ENCODE results near the gene LPP.

LPP gene

DNA sequence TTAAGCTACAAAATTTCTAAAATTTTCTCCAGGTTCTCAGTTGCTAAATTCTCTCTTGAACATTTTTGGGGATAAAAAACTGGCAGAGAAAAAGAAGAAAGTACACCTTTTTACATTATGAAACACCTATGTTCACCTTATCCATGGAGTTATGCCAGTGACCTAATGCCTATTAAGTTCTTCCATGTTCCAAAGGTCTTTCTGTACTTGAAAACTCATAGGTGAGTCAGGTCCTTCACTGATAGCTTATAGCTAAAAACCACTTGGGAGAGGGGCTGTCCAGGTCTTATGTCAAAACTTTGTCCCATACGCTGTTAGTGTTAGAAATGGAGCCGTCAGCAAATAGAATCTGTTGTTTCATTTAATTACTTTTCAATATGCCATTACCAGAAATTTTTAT is 530.3 kb downstream of the LPP start:
- H2AFZ ChIP-seq (ENCODE audit: low read length): no peak overlapping the region
- peaks cover 32% of the 10 kb centered on the region for H3K4me1 ChIP-seq (ENCODE audit: insufficient read depth, low read length, severe bottlenecking)
- no peak overlapping the region for H3K27ac ChIP-seq (ENCODE audit: low read depth, low read length, poor library complexity, severe bottlenecking)
- H3K4me2 ChIP-seq (ENCODE audit: low read length): no peak overlapping the region
- no peaks in the 10 kb centered on the region for H3K9me3 ChIP-seq (ENCODE audit: low read length)
- no peak overlapping the region for H3K4me3 ChIP-seq (ENCODE audit: low read depth, low read length, poor library complexity, severe bottlenecking)
- no peak overlapping the region for H3K9ac ChIP-seq (ENCODE audit: low read length)
- TF ChIP-seq EZH2 (IDR thresholded peaks at IDR 0.05; ENCODE audit: borderline replicate concordance, low read length): no peak
- TF ChIP-seq, protein P1, sequence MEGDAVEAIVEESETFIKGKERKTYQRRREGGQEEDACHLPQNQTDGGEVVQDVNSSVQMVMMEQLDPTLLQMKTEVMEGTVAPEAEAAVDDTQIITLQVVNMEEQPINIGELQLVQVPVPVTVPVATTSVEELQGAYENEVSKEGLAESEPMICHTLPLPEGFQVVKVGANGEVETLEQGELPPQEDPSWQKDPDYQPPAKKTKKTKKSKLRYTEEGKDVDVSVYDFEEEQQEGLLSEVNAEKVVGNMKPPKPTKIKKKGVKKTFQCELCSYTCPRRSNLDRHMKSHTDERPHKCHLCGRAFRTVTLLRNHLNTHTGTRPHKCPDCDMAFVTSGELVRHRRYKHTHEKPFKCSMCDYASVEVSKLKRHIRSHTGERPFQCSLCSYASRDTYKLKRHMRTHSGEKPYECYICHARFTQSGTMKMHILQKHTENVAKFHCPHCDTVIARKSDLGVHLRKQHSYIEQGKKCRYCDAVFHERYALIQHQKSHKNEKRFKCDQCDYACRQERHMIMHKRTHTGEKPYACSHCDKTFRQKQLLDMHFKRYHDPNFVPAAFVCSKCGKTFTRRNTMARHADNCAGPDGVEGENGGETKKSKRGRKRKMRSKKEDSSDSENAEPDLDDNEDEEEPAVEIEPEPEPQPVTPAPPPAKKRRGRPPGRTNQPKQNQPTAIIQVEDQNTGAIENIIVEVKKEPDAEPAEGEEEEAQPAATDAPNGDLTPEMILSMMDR (IDR thresholded peaks at IDR 0.05; ENCODE audit: low read length): no peak
- no peaks in the 10 kb centered on the region for H4K20me1 ChIP-seq (ENCODE audit: insufficient read depth, low read length)
- H3K9me2 ChIP-seq (ENCODE audit: low read depth, low read length): no peaks in the 10 kb centered on the region
- no peaks in the 10 kb centered on the region for H3F3A ChIP-seq (ENCODE audit: insufficient read depth, low read length)
- no peaks in the 10 kb centered on the region for H3K79me2 ChIP-seq (ENCODE audit: insufficient read depth, low read length)
- no peaks in the 10 kb centered on the region for H3K27me3 ChIP-seq (ENCODE audit: insufficient read depth, low read length)
- no peaks in the 10 kb centered on the region for H3K36me3 ChIP-seq (ENCODE audit: insufficient read depth, low read length)

DNA sequence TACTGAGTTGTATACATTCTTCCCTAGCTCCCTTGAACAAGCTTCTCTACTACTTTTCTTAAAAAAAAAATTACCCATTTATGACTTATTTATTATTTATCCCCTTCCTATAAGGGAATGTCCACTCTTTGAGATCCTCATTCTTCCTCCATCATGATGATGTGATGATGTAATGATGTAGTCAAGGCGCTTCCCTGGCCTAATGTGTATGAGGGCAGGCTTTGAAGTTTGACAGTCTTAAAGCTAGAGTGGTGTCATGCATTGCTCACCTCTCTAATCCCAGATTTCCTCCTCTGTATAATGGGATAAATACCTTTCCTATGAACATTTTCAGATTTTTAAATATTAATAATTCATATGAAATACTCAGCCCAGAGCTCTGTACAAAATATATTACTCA is 531.8 kb downstream of the LPP start:
- H3K27ac ChIP-seq (ENCODE audit: low read depth, low read length, poor library complexity, severe bottlenecking): no peak overlapping the region
- no peak overlapping the region for H3K4me3 ChIP-seq (ENCODE audit: low read depth, low read length, poor library complexity, severe bottlenecking)
- H3K9ac ChIP-seq (ENCODE audit: low read length): no peak overlapping the region
- H3K9me2 ChIP-seq (ENCODE audit: low read depth, low read length): no peaks in the 10 kb centered on the region
- TF ChIP-seq, protein P1 (IDR thresholded peaks at IDR 0.05; ENCODE audit: low read length): no peak
- no peaks in the 10 kb centered on the region for H4K20me1 ChIP-seq (ENCODE audit: insufficient read depth, low read length)
- no peak overlapping the region for H3K4me2 ChIP-seq (ENCODE audit: low read length)
- H2AFZ ChIP-seq (ENCODE audit: low read length): no peak overlapping the region
- no peaks in the 10 kb centered on the region for H3F3A ChIP-seq (ENCODE audit: insufficient read depth, low read length)
- no peaks in the 10 kb centered on the region for H3K79me2 ChIP-seq (ENCODE audit: insufficient read depth, low read length)
- no peaks in the 10 kb centered on the region for H3K27me3 ChIP-seq (ENCODE audit: insufficient read depth, low read length)
- H3K9me3 ChIP-seq (ENCODE audit: low read length): no peaks in the 10 kb centered on the region
- H3K36me3 ChIP-seq (ENCODE audit: insufficient read depth, low read length): no peaks in the 10 kb centered on the region
- H3K4me1 ChIP-seq (ENCODE audit: insufficient read depth, low read length, severe bottlenecking): peaks cover 34% of the 10 kb centered on the region

DNA sequence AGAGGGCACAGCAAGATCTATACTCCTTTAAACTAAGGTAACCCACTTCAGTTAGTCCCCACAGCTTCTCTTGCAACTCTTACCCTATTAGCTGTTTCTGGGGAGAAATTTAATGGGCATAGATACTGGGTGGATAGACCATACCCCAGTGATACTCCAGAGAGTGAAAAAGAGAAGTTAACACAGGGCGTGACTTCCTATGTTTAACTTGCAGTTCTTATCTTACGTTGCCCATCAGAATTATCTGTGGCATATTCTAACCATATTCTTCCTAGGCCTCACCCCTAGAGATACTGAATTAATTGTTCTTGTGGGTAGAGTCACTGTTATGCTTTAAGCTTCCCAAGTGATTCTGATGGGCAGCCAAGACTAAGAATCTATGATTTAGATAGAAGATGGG is 532.4 kb downstream of the LPP start:
- Histone ChIP-seq H3K79me2 (ENCODE audit: insufficient read depth, low read length) (no peaks in the 10 kb centered on the region), H3K36me3 (ENCODE audit: insufficient read depth, low read length) (no peaks in the 10 kb centered on the region), H4K20me1 (ENCODE audit: insufficient read depth, low read length) (no peaks in the 10 kb centered on the region), H3K27ac (ENCODE audit: low read depth, low read length, poor library complexity, severe bottlenecking) (peak overlapping the region; percentile 15), H3K27me3 (ENCODE audit: insufficient read depth, low read length) (no peaks in the 10 kb centered on the region), H3K9me2 (ENCODE audit: low read depth, low read length) (no peaks in the 10 kb centered on the region), H3K9ac (ENCODE audit: low read length) (no peak overlapping the region; the same call in 1 of the 2 replicates), H3K4me3 (ENCODE audit: low read depth, low read length, poor library complexity, severe bottlenecking) (no peak overlapping the region), H3K4me1 (ENCODE audit: insufficient read depth, low read length, severe bottlenecking) (peaks cover 37% of the 10 kb centered on the region), H3K4me2 (ENCODE audit: low read length) (peak overlapping the region; percentile 13; the same call in 1 of the 2 replicates), H3K9me3 (ENCODE audit: low read length) (no peaks in the 10 kb centered on the region), H3F3A (ENCODE audit: insufficient read depth, low read length) (no peaks in the 10 kb centered on the region), H2AFZ (ENCODE audit: low read length) (no peak overlapping the region)
- TF ChIP-seq, protein P1 (IDR thresholded peaks at IDR 0.05; ENCODE audit: low read length): no peak
- no peak for TF ChIP-seq EZH2 (IDR thresholded peaks at IDR 0.05; ENCODE audit: borderline replicate concordance, low read length)
